HepG2 (cell line): Measurements from ENCODE around the gene TRMU. TPM values are rescaled to one million over a fixed set of nuclear protein-coding genes. Genes with fewer than 3 reads are reported as not detected.

ENCODE experiments used
- ATAC-seq: fragments of 200-7000 bp; cut with Tn5 transposase; 3 replicates; pipeline ENCODE4 v1.9.1; 2020; ENCODE audit warnings: mild to moderate bottlenecking, moderate library complexity
- BruUV-seq: library from RNA; stranded (reverse); fragments of 400-500 nt; replicated peaks from 2 replicates; lab custom pipeline; 2021; lab: Mats Ljungman, UMichigan
- CTCF ChIA-PET: fragments of 300-600 bp; formaldehyde crosslinking; extraction: SDS; loops from one replicate; lab custom pipeline; 2021; ENCODE audit warnings: low total read pairs, inconsistent platforms, low intra/inter-chr PET ratio; lab: Yijun Ruan, JAX
- POLR2A ChIA-PET: fragments of 350-600 bp; sonication (Branson Sonifier 250); formaldehyde crosslinking; loops from one replicate; lab custom pipeline; 2020; ENCODE audit warnings: antibody characterized with exemption, inconsistent platforms; lab: Yijun Ruan, JAX
- DNase-seq: peaks from one replicate; pipeline ENCODE4 v3.0.0-alpha.2; 2015; ENCODE audit warnings: low spot score
- FAIRE-seq: peaks from 3 replicates; lab custom pipeline; 2011; peaks lifted over from hg19 to GRCh38; lab: Jason Lieb, UNC
- H2AFZ ChIP-seq: one replicate; pipeline ENCODE4 v1.6.1; 2011; ENCODE audit warnings: low read length, inconsistent platforms
- H3K27ac ChIP-seq: fragments of 300-600 bp; 3 replicates; pipeline ENCODE4 v1.8.0; 2011; ENCODE audit warnings: mixed run types, mild to moderate bottlenecking, mixed read lengths, low read length, inconsistent platforms; ENCODE audit not compliant: insufficient read depth; ENCODE audit errors: extremely low read length
- H3K27me3 ChIP-seq, 2 experiments: fragments of 200-600 bp in 1 of 2; 2 replicates in 1 of 2; 3 replicates in 1 of 2; pipeline versions ENCODE4 v1.6.0 to v1.8.0; 2011; ENCODE audit warnings: low read length in 2 of 2, mild to moderate bottlenecking in 2 of 2, moderate library complexity in 2 of 2, inconsistent platforms in 1 of 2; ENCODE audit not compliant: insufficient read depth in 2 of 2, control insufficient read depth in 1 of 2
- H3K36me3 ChIP-seq, 2 experiments: fragments of 200-600 bp in 1 of 2; replicated peaks in 1 of 2; 2 replicates in 1 of 2; 3 replicates in 1 of 2; pipeline versions ENCODE4 v1.5.1 to v1.8.0; 2011; ENCODE audit warnings: low read length in 2 of 2, inconsistent platforms in 1 of 2; ENCODE audit not compliant: insufficient read depth in 2 of 2, control insufficient read depth in 1 of 2
- H3K4me1 ChIP-seq: 2 replicates; pipeline ENCODE4 v1.5.1; 2012; ENCODE audit warnings: low read length, inconsistent platforms; ENCODE audit not compliant: insufficient read depth
- H3K4me2 ChIP-seq: 2 replicates; pipeline ENCODE4 v1.6.0; 2011; ENCODE audit warnings: low read depth, low read length, inconsistent platforms
- H3K4me3 ChIP-seq, 3 experiments: fragments of 200-600 bp in 1 of 3; sonication (generic), shearing (Covaris generic) in 1 of 3; replicated peaks in 1 of 3; 2 replicates each; pipeline ENCODE4 v1.5.1; 2011 to 2016; ENCODE audit warnings: low read length in 3 of 3, inconsistent platforms in 2 of 3, low read depth in 2 of 3, mild to moderate bottlenecking in 2 of 3, control low read depth in 1 of 3, mixed read lengths in 1 of 3; ENCODE audit not compliant: insufficient read depth in 1 of 3
- H3K79me2 ChIP-seq: one replicate; pipeline ENCODE4 v1.6.1; 2011; ENCODE audit warnings: low read length, inconsistent platforms; ENCODE audit not compliant: insufficient read depth
- H3K9ac ChIP-seq: 2 replicates; pipeline ENCODE4 v1.6.0; 2011; ENCODE audit warnings: mild to moderate bottlenecking, low read depth, low read length, inconsistent platforms; ENCODE audit not compliant: insufficient read depth
- H3K9me3 ChIP-seq: 2 replicates; pipeline ENCODE4 v1.5.1; 2012; ENCODE audit warnings: mild to moderate bottlenecking, low read length
- H4K20me1 ChIP-seq: 2 replicates; pipeline ENCODE4 v1.6.0; 2011; ENCODE audit warnings: inconsistent platforms, mild to moderate bottlenecking, low read length, moderate library complexity; ENCODE audit not compliant: insufficient read depth
- ATF7 ChIP-seq, 2 experiments: fragments of 450-650 bp in 1 of 2; sonication (generic) in 1 of 2; formaldehyde crosslinking in 1 of 2; IDR thresholded peaks; 2 replicates each; pipeline versions ENCODE4 v1.4.0 to v1.6.1; 2016 to 2020; ENCODE audit warnings: antibody characterized with exemption in 1 of 2, mild to moderate bottlenecking in 1 of 2, missing genetic modification reagents in 1 of 2
- DNMT3B ChIP-seq: conservative IDR thresholded peaks from 2 replicates; pipeline ENCODE4 v1.6.1; 2016; ENCODE audit warnings: missing biosample characterization, control low read depth
- HDAC1 ChIP-seq: sonication (generic); formaldehyde crosslinking; IDR thresholded peaks from 2 replicates; pipeline ENCODE4 v1.5.1; 2020; ENCODE audit warnings: mild to moderate bottlenecking, missing genetic modification reagents
- HDAC6 ChIP-seq: fragments of 200-600 bp; sonication (generic); IDR thresholded peaks from 2 replicates; pipeline ENCODE4 v1.7.0; 2017; ENCODE audit warnings: mild to moderate bottlenecking, antibody characterized with exemption, low read length, low read depth
- HOXA7 ChIP-seq: sonication (generic); formaldehyde crosslinking; IDR thresholded peaks from 2 replicates; pipeline ENCODE4 v1.8.1; 2022; ENCODE audit warnings: mild to moderate bottlenecking, missing genetic modification reagents, moderate library complexity
- KLF12 ChIP-seq: sonication (generic); formaldehyde crosslinking; IDR thresholded peaks from 2 replicates; pipeline ENCODE4 v1.4.0; 2020; ENCODE audit warnings: missing genetic modification reagents, borderline replicate concordance
- MEF2D ChIP-seq: sonication (generic); formaldehyde crosslinking; IDR thresholded peaks from 2 replicates; pipeline ENCODE4 v1.5.1; 2020; ENCODE audit warnings: mild to moderate bottlenecking, missing genetic modification reagents
- MLLT10 ChIP-seq: sonication (generic); formaldehyde crosslinking; IDR thresholded peaks from 2 replicates; pipeline ENCODE4 v1.4.0; 2020; ENCODE audit warnings: missing genetic modification reagents
- NFATC3 ChIP-seq: sonication (generic); formaldehyde crosslinking; IDR thresholded peaks from 2 replicates; pipeline ENCODE4 v1.5.1; 2020; ENCODE audit warnings: mild to moderate bottlenecking, missing genetic modification reagents
- RAD21 ChIP-seq: fragments of 450-650 bp; formaldehyde crosslinking; IDR thresholded peaks from 2 replicates; pipeline ENCODE4 v1.5.0; 2020; ENCODE audit warnings: mild to moderate bottlenecking
- RFX5 ChIP-seq: IDR thresholded peaks from 2 replicates; pipeline ENCODE4 v1.6.1; 2011; ENCODE audit warnings: low read depth, low read length, improper control_type of control experiment
- SALL2 ChIP-seq: sonication (generic); formaldehyde crosslinking; IDR thresholded peaks from 2 replicates; pipeline ENCODE4 v1.8.1; 2023; ENCODE audit warnings: mild to moderate bottlenecking, missing genetic modification reagents, inconsistent platforms
- ZBTB42 ChIP-seq: sonication (generic); formaldehyde crosslinking; IDR thresholded peaks from 2 replicates; pipeline ENCODE4 v1.5.0; 2020; ENCODE audit warnings: mild to moderate bottlenecking, missing genetic modification reagents
- ZNF205 ChIP-seq: IDR thresholded peaks from 2 replicates; pipeline ENCODE4 v1.6.1; 2018; ENCODE audit warnings: missing biosample characterization, missing genetic modification reagents
- WGBS: methylation state at CpG from one replicate; pipeline ENCODE4 v1.1.6; 2017; ENCODE audit warnings: low lambda C conversion rate; 5-methylcytosine and 5-hydroxymethylcytosine counted together
- in situ Hi-C: cut with HindIII; loops from 2 replicates; pipeline ENCODE4 v1.10.0; 2017; ENCODE audit warnings: low pct_unique_long_range_greater_than_20kb; ENCODE audit not compliant: extremely low pct_ligation_motif_present
- intact Hi-C: fragments of 100-400 bp; cut with micrococcal nuclease; formaldehyde crosslinking; loops from one replicate; pipeline ENCODE4 v1.10.0; 2022; ENCODE audit not compliant: unreplicated experiment
- polyA plus RNA-seq, 8 experiments: library from polyadenylated mRNA; depleted of rRNA in 3 of 8; stranded (reverse) in 7 of 8; unstranded in 1 of 8; fragments of >200 nt; fragmentation: Illumina TruSeq in 4 of 8; extraction: Trizol in 4 of 8; gene quantifications; 2 replicates each; pipeline versions ENCODE4 v1.2.1 to v1.2.3, GENCODE V29; 2011 to 2016; ENCODE audit warnings: low read depth in 4 of 8, missing spikeins in 1 of 8, mixed read lengths in 1 of 8; ENCODE audit not compliant: insufficient read depth in 1 of 8
- total RNA-seq, 5 experiments: library from RNA; depleted of rRNA; stranded (reverse); fragments of >200 nt; fragmentation: Illumina TruSeq; extraction: Trizol; gene quantifications; 2 replicates each; pipeline ENCODE4 v1.2.3, GENCODE V29; 2016; ENCODE audit warnings: low read depth in 1 of 5
- TF ChIP-seq, protein P1 (sequence below): sonication (generic); formaldehyde crosslinking; conservative IDR thresholded peaks from 2 replicates; pipeline ENCODE4 v1.4.0; 2020; ENCODE audit warnings: missing genetic modification reagents
- TF ChIP-seq, protein P2 (sequence below): sonication (generic); formaldehyde crosslinking; IDR thresholded peaks from 2 replicates; pipeline ENCODE4 v1.8.1; 2023; ENCODE audit warnings: mild to moderate bottlenecking, missing genetic modification reagents, borderline replicate concordance
- TF ChIP-seq, protein P3 (sequence below): fragments of 450-650 bp; IDR thresholded peaks from 2 replicates; pipeline ENCODE4 v1.6.1; 2017; ENCODE audit warnings: mild to moderate bottlenecking
- TF ChIP-seq, protein P4 (sequence below): sonication (generic); formaldehyde crosslinking; conservative IDR thresholded peaks from 2 replicates; pipeline ENCODE4 v1.4.0; 2020; ENCODE audit warnings: missing genetic modification reagents

Gene TRMU
- total and polyA plus RNA-seq, 2 of the 13 experiments (the other 11 are each of a cell fraction or from before 2014, with no cell fraction given) = 31.0 to 50.2 TPM

DNA sequence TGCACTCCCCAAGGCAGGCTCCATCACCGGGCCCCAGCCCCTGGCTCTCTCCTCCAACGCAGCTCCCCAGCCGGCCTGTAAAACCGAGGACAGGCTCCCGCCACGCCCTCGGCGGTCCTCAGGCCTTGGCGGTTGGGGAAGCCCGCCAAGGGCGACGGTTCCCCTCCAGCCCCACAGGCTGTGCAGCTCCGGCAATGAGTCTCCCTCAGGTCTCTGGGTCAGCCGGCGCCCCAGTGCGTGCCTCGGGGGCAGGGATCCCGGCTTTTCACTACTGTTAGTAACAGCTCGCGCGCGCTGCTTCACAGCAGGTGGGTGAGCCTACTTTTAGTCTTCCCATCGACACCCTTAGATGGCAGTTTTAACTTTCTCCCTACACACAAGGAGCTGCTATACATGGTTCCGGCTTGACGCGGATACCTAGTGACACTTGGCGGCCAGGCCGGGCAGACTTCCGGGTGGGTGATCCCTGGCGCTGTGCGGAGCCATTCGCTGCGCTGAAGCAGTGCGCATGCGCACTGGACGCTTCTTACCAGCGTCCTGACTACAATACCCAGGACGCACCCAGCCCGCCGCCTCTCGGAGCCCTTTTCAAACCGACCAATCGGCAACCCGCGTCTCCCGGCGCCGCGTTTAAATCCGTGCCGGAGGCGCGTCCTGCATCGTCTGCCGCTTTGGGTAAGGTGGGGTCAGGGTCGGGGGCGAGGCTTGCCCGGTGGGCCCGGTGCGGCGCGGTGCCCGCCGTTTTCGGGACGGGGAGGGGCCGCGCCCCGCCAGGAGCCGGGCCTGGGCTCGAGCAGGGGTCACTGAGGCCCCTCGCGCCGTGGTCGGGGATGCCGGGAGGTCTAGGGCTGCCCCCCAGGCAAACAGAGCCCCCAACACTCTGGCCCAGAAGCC is 39.0 kb upstream of the TRMU start, which contains the start of gene GTSE1:
Gene GTSE1 (plus strand): TSS at position 614 of the 894 bp plus-strand sequence. CDS start 531 bp downstream, outside the sequence.
- CTCF ChIA-PET = no interaction called here
- peak within 1 kb of the TSS; percentile 96 for H3K4me2 ChIP-seq
- H3K27me3 ChIP-seq = no peaks in the 10 kb centered on the region; a peak in 1 of 5 replicates
- H3K9ac ChIP-seq = peak within 1 kb of the TSS; percentile 77
- H3K4me1 ChIP-seq = peaks cover 33% of the 10 kb centered on the region
- peak; percentile 95 for DNase-seq
- POLR2A ChIA-PET = interaction anchor here (0.7 to 2.4 kb wide), 12 partner anchors 9 to 261 kb away, joined by 3 to 33 read pairs (median 4); partner anchors contain the start of genes CDPF1, TRMU and TTC38
- intact Hi-C loops = no loop called here
- peak; percentile 93 for ATAC-seq
- peaks cover 9 to 35% of the 10 kb centered on the region in 2 experiments for H3K36me3 ChIP-seq
- in situ Hi-C loops = no loop called here
- FAIRE-seq = peak; percentile 95
- H3K27ac ChIP-seq = peak within 1 kb of the TSS; percentile 62
- under 1% methylated on average over 43 of the region's 76 CpGs for whole genome bisulfite sequencing
- no TSS peak for BruUV-seq
- peak within 1 kb of the TSS; percentile 82 to 91 (median 84) for H3K4me3 ChIP-seq
- peaks cover 24% of the 10 kb centered on the region for H3K79me2 ChIP-seq
- H3K9me3 ChIP-seq = no peaks in the 10 kb centered on the region
- no peaks in the 10 kb centered on the region for H4K20me1 ChIP-seq
- H2AFZ ChIP-seq = no peak within 1 kb of the TSS
- TF ChIP-seq HDAC6 = no peak
- peak; percentile 56 for TF ChIP-seq RAD21 (CRISPR knock-in tag)
- peak; percentile 71 for TF ChIP-seq SALL2 (CRISPR knock-in tag)
- peak; percentile 64; the same call in 1 of the 2 replicates for TF ChIP-seq MEF2D
- TF ChIP-seq KLF12 = 0 out of 2 replicates have a peak, but pooled peaks have one; percentile 51
- no peak for TF ChIP-seq MLLT10 (CRISPR knock-in tag)
- TF ChIP-seq, protein P1, sequence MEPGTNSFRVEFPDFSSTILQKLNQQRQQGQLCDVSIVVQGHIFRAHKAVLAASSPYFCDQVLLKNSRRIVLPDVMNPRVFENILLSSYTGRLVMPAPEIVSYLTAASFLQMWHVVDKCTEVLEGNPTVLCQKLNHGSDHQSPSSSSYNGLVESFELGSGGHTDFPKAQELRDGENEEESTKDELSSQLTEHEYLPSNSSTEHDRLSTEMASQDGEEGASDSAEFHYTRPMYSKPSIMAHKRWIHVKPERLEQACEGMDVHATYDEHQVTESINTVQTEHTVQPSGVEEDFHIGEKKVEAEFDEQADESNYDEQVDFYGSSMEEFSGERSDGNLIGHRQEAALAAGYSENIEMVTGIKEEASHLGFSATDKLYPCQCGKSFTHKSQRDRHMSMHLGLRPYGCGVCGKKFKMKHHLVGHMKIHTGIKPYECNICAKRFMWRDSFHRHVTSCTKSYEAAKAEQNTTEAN (CRISPR knock-in tag) = no peak
- TF ChIP-seq ZBTB42 (CRISPR knock-in tag) = 0 out of 2 replicates have a peak, but pooled peaks have one; percentile 39
- peak; percentile 92; the same call in 1 of the 2 replicates for TF ChIP-seq HOXA7 (CRISPR knock-in tag)
- TF ChIP-seq ZNF205 = peak; percentile 49; the same call in 1 of the 2 replicates
- TF ChIP-seq DNMT3B = no peak; the same call in 1 of the 2 replicates
- TF ChIP-seq, protein P2, sequence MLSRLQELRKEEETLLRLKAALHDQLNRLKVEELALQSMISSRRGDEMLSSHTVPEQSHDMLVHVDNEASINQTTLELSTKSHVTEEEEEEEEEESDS (CRISPR knock-in tag) = peak; percentile 96; the same call in 1 of the 2 replicates
- TF ChIP-seq, protein P3, sequence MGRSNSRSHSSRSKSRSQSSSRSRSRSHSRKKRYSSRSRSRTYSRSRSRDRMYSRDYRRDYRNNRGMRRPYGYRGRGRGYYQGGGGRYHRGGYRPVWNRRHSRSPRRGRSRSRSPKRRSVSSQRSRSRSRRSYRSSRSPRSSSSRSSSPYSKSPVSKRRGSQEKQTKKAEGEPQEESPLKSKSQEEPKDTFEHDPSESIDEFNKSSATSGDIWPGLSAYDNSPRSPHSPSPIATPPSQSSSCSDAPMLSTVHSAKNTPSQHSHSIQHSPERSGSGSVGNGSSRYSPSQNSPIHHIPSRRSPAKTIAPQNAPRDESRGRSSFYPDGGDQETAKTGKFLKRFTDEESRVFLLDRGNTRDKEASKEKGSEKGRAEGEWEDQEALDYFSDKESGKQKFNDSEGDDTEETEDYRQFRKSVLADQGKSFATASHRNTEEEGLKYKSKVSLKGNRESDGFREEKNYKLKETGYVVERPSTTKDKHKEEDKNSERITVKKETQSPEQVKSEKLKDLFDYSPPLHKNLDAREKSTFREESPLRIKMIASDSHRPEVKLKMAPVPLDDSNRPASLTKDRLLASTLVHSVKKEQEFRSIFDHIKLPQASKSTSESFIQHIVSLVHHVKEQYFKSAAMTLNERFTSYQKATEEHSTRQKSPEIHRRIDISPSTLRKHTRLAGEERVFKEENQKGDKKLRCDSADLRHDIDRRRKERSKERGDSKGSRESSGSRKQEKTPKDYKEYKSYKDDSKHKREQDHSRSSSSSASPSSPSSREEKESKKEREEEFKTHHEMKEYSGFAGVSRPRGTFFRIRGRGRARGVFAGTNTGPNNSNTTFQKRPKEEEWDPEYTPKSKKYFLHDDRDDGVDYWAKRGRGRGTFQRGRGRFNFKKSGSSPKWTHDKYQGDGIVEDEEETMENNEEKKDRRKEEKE = no peak
- TF ChIP-seq ATF7 (IDR thresholded peaks at IDR 0.05) = no peak
- TF ChIP-seq ATF7 (CRISPR knock-in tag; IDR thresholded peaks at IDR 0.05) = peak; percentile 37; the same call in 1 of the 2 replicates
- TF ChIP-seq HDAC1 = peak; percentile 99
- TF ChIP-seq NFATC3 = no peak
- TF ChIP-seq, protein P4, sequence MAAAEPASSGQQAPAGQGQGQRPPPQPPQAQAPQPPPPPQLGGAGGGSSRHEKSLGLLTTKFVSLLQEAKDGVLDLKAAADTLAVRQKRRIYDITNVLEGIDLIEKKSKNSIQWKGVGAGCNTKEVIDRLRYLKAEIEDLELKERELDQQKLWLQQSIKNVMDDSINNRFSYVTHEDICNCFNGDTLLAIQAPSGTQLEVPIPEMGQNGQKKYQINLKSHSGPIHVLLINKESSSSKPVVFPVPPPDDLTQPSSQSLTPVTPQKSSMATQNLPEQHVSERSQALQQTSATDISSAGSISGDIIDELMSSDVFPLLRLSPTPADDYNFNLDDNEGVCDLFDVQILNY (CRISPR knock-in tag) = peak; percentile 97
- no peak for TF ChIP-seq RFX5
